GM12874 (cell line): Measurements from ENCODE around the gene C4orf54.

ENCODE experiments used
- CTCF ChIP-seq: IDR thresholded peaks from 2 replicates; pipeline ENCODE4 v1.5.1; 2011; ENCODE audit warnings: low read depth, mild to moderate bottlenecking, control low read depth, low read length, moderate library complexity; ENCODE audit not compliant: insufficient read depth

The C4orf54 gene

GRCh38 chr4:99634742-99635360 lies 22.8 kb downstream of the C4orf54 start:
- no peak for TF ChIP-seq CTCF

GRCh38 chr4:99633772-99634171 lies 23.9 kb downstream of the C4orf54 start:
- TF ChIP-seq CTCF = no peak

GRCh38 chr4:99630857-99631360 lies 26.7 kb downstream of the C4orf54 start:
- TF ChIP-seq CTCF = no peak

GRCh38 chr4:99629962-99630554 lies 27.6 kb downstream of the C4orf54 start:
- TF ChIP-seq CTCF = no peak

GRCh38 chr4:99628040-99628439 lies 29.6 kb downstream of the C4orf54 start:
- no peak for TF ChIP-seq CTCF

- TF ChIP-seq CTCF = no peak
These were observed 32.3 kb downstream of the C4orf54 start for GRCh38 chr4:99625369-99625768.

- no peak for TF ChIP-seq CTCF
These were observed 33.4 kb downstream of the C4orf54 start for GRCh38 chr4:99624141-99624719.
